Neural cell (in vitro differentiated cells): ENCODE data around the gene ESR1. TPM values are rescaled to one million over a fixed set of nuclear protein-coding genes. Genes with fewer than 3 reads are reported as not detected.

Experiments used
- H2AFZ ChIP-seq: fragments of 200-600, 300-800 bp; sonication (generic), shearing (Covaris generic); 2 replicates; pipeline ENCODE4 v1.6.0; 2014; ENCODE audit warnings: low read depth, mild to moderate bottlenecking, antibody characterized with exemption, low read length, moderate library complexity
- H3F3A ChIP-seq: fragments of 200-600 bp; shearing (Covaris generic); 2 replicates; pipeline ENCODE4 v1.6.1; 2016; ENCODE audit warnings: mild to moderate bottlenecking, moderate library complexity, mixed read lengths, antibody characterized with exemption, low read length; ENCODE audit not compliant: insufficient read depth, poor library complexity, severe bottlenecking
- H3K27ac ChIP-seq: fragments of 200-600, 300-800 bp; sonication (generic), shearing (Covaris generic); 2 replicates; pipeline ENCODE4 v1.5.1; 2014; ENCODE audit warnings: mild to moderate bottlenecking, low read length, moderate library complexity
- H3K27me3 ChIP-seq: fragments of 300-800, 200-600 bp; sonication (generic), shearing (Covaris generic); 2 replicates; pipeline ENCODE4 v1.6.0; 2014; ENCODE audit warnings: mild to moderate bottlenecking, low read depth, low read length, moderate library complexity; ENCODE audit not compliant: insufficient read depth
- H3K36me3 ChIP-seq: fragments of 300-800, 200-600 bp; sonication (generic), shearing (Covaris generic); 2 replicates; pipeline ENCODE4 v1.5.1; 2014; ENCODE audit warnings: mild to moderate bottlenecking, antibody characterized with exemption, low read length, moderate library complexity; ENCODE audit not compliant: insufficient read depth
- H3K4me2 ChIP-seq: fragments of 300-800, 200-600 bp; sonication (generic), shearing (Covaris generic); 2 replicates; pipeline ENCODE4 v1.6.0; 2014; ENCODE audit warnings: mild to moderate bottlenecking, low read length
- H3K4me3 ChIP-seq: fragments of 300-800, 200-600 bp; sonication (generic), shearing (Covaris generic); 2 replicates; pipeline ENCODE4 v1.5.1; 2014; ENCODE audit warnings: mild to moderate bottlenecking, low read length, moderate library complexity
- H3K79me2 ChIP-seq: fragments of 200-600 bp; shearing (Covaris generic); replicated peaks from 2 replicates; pipeline ENCODE4 v1.6.0; 2014; ENCODE audit warnings: mild to moderate bottlenecking, low read length, moderate library complexity; ENCODE audit not compliant: insufficient read depth
- H3K9ac ChIP-seq: fragments of 300-800, 200-600 bp; sonication (generic), shearing (Covaris generic); 2 replicates; pipeline ENCODE4 v1.6.1; 2016; ENCODE audit warnings: mild to moderate bottlenecking, low read length, mixed read lengths
- H3K9me2 ChIP-seq: fragments of 200-600 bp; shearing (Covaris generic); 2 replicates; pipeline ENCODE4 v1.6.1; 2016; ENCODE audit warnings: mild to moderate bottlenecking, low read length, mixed read lengths; ENCODE audit not compliant: insufficient read depth
- H3K9me3 ChIP-seq: fragments of 200-600, 300-800 bp; sonication (generic), shearing (Covaris generic); 2 replicates; pipeline ENCODE4 v1.6.1; 2016; ENCODE audit warnings: mild to moderate bottlenecking, mixed run types, low read length, moderate library complexity, mixed read lengths
- H4K20me1 ChIP-seq: fragments of 200-600 bp; shearing (Covaris generic); 2 replicates; pipeline ENCODE4 v1.6.1; 2016; ENCODE audit warnings: mild to moderate bottlenecking, mixed run types; ENCODE audit not compliant: insufficient read depth
- CTCF ChIP-seq: fragments of 450-650 bp; IDR thresholded peaks from 2 replicates; pipeline ENCODE4 v1.5.1; 2014; ENCODE audit warnings: antibody characterized with exemption, mild to moderate bottlenecking, moderate library complexity; ENCODE audit not compliant: poor library complexity, severe bottlenecking
- EP300 ChIP-seq: fragments of 450-650 bp; conservative IDR thresholded peaks from 2 replicates; pipeline ENCODE4 v1.6.1; 2014; ENCODE audit warnings: antibody characterized with exemption, mild to moderate bottlenecking, moderate library complexity; ENCODE audit not compliant: poor library complexity, severe bottlenecking
- EZH2 ChIP-seq: fragments of 200-600, 300-800 bp; shearing (Covaris generic), sonication (generic); IDR thresholded peaks from 2 replicates; pipeline ENCODE4 v1.6.1; 2014; ENCODE audit warnings: antibody characterized with exemption, low read length, borderline replicate concordance, mild to moderate bottlenecking; ENCODE audit not compliant: insufficient read depth, poor library complexity, severe bottlenecking
- MXI1 ChIP-seq: fragments of 450-650 bp; conservative IDR thresholded peaks from 2 replicates; pipeline ENCODE4 v1.6.1; 2014; ENCODE audit warnings: antibody characterized with exemption, mild to moderate bottlenecking; ENCODE audit not compliant: poor library complexity, severe bottlenecking
- POLR2AphosphoS5 ChIP-seq: IDR thresholded peaks from 2 replicates; pipeline ENCODE4 v1.6.1; 2012
- RAD21 ChIP-seq: fragments of 450-650 bp; conservative IDR thresholded peaks from 2 replicates; pipeline ENCODE4 v1.6.1; 2014; ENCODE audit warnings: antibody characterized with exemption, mild to moderate bottlenecking, moderate library complexity
- REST ChIP-seq: IDR thresholded peaks from 2 replicates; pipeline ENCODE4 v1.6.1; 2012; ENCODE audit warnings: borderline replicate concordance
- SMC3 ChIP-seq: fragments of 450-650 bp; conservative IDR thresholded peaks from 2 replicates; pipeline ENCODE4 v1.6.1; 2014; ENCODE audit warnings: antibody characterized with exemption, mild to moderate bottlenecking, moderate library complexity; ENCODE audit not compliant: poor library complexity
- TAF1 ChIP-seq: IDR thresholded peaks from 2 replicates; pipeline ENCODE4 v1.6.1; 2012; ENCODE audit warnings: low read depth
- polyA plus RNA-seq: library from polyadenylated mRNA; depleted of rRNA; stranded (reverse); fragments of >200 nt; gene quantifications from 2 replicates; pipeline ENCODE4 v1.2.3, GENCODE V29; 2014

The ESR1 gene
- polyA plus RNA-seq, 1 donor from 2014 or later: 0.14 TPM

- H3K4me2 ChIP-seq: no peak overlapping the region
These were observed 22.9 kb upstream of the ESR1 start for GRCh38 chr6:151784441-151785214.

More at GRCh38 chr6:151784441-151785214, 22.9 kb upstream of the ESR1 start:
- Histone ChIP-seq H3K4me3 (no peak overlapping the region), H3K9me3 (no peaks in the 10 kb centered on the region), H3K79me2 (no peaks in the 10 kb centered on the region), H3K27ac (no peak overlapping the region), H3K9ac (no peak overlapping the region), H3K36me3 (no peaks in the 10 kb centered on the region), H4K20me1 (no peaks in the 10 kb centered on the region), H3K27me3 (no peaks in the 10 kb centered on the region), H3K9me2 (no peaks in the 10 kb centered on the region), H3F3A (no peaks in the 10 kb centered on the region), H2AFZ (no peak overlapping the region)
- TF ChIP-seq TAF1 (no peak), CTCF (no peak), EP300 (no peak), POLR2AphosphoS5 (no peak), SMC3 (no peak), RAD21 (no peak), REST (no peak), EZH2 (no peak), MXI1 (no peak)
